ENCODE measurements around the gene THOP1.

Gene THOP1

GRCh38 chr19:2834294-2834871, 49.1 kb downstream of the THOP1 start:
- H3K4me3 ChIP-seq (replicated peaks; ENCODE audit: low read depth, low read length): no peak overlapping the region
- no peak for TF ChIP-seq CTCF (IDR thresholded peaks at IDR 0.05; ENCODE audit: low read length, missing control alignments)
- DNase-seq (ENCODE audit: low read depth): no peak

- no peak for DNase-seq (ENCODE audit: low read depth)
- no peak for TF ChIP-seq CTCF (IDR thresholded peaks at IDR 0.05; ENCODE audit: low read length, missing control alignments)
- no peak overlapping the region for H3K4me3 ChIP-seq (replicated peaks; ENCODE audit: low read depth, low read length)
These were observed 52.1 kb downstream of the THOP1 start for GRCh38 chr19:2837430-2837829.

- H3K4me3 ChIP-seq (replicated peaks; ENCODE audit: low read depth, low read length): peak within 1 kb of the TSS; percentile 76
- TF ChIP-seq CTCF (IDR thresholded peaks at IDR 0.05; ENCODE audit: low read length, missing control alignments): peak; percentile 22
- peak; percentile 99 for DNase-seq (ENCODE audit: low read depth)
These were observed 55.8 kb downstream of the THOP1 start, which contains the start of gene ZNF555 for GRCh38 chr19:2840794-2841791. Gene ZNF555, plus strand, starts transcription at chr19:2841475. Its CDS starts 98 bp downstream, at chr19:2841573.

GRCh38 chr19:2841855-2842574, 56.7 kb downstream of the THOP1 start:
- no peak for TF ChIP-seq CTCF (IDR thresholded peaks at IDR 0.05; ENCODE audit: low read length, missing control alignments)
- DNase-seq (ENCODE audit: low read depth): no peak
- peak overlapping the region; percentile 76 for H3K4me3 ChIP-seq (replicated peaks; ENCODE audit: low read depth, low read length)

GRCh38 chr19:2845107-2845506, 59.8 kb downstream of the THOP1 start:
- no peak overlapping the region for H3K4me3 ChIP-seq (replicated peaks; ENCODE audit: low read depth, low read length)
- DNase-seq (ENCODE audit: low read depth): no peak
- no peak for TF ChIP-seq CTCF (IDR thresholded peaks at IDR 0.05; ENCODE audit: low read length, missing control alignments)

- H3K4me3 ChIP-seq (replicated peaks; ENCODE audit: low read depth, low read length): no peak overlapping the region
- no peak for DNase-seq (ENCODE audit: low read depth)
- no peak for TF ChIP-seq CTCF (IDR thresholded peaks at IDR 0.05; ENCODE audit: low read length, missing control alignments)
These were observed 61.0 kb downstream of the THOP1 start for GRCh38 chr19:2846180-2846894.
